ENCODE results near the gene PTF1A.

GRCh38 chr10:23157239-23157681, 34.9 kb upstream of the PTF1A start:
- TF ChIP-seq ZNF274 (IDR thresholded peaks at IDR 0.05; ENCODE audit: low read depth, low read length) (no peak), YY1 (IDR thresholded peaks at IDR 0.05; ENCODE audit: insufficient read depth, insufficient read length) (no peak), SUZ12 (IDR thresholded peaks at IDR 0.05; ENCODE audit: extremely low read depth, insufficient read depth, insufficient read length) (no peak)
